Stimulated activated CD8-positive, alpha-beta memory T cell treated with anti-CD3 and anti-CD28 coated beads, Interleukin-7, amount 100 ng/mL, for 48 hours (primary cell): Measurements from ENCODE around the gene ADAMTS2.

Source experiments
- DNase-seq, 2 donors: peaks; one replicate each; pipeline ENCODE4 v3.0.0-alpha.2; 2020; ENCODE audit warnings: low read depth in 1 of 2; ENCODE audit errors: extremely low read depth in 1 of 2

ADAMTS2 gene

DNA sequence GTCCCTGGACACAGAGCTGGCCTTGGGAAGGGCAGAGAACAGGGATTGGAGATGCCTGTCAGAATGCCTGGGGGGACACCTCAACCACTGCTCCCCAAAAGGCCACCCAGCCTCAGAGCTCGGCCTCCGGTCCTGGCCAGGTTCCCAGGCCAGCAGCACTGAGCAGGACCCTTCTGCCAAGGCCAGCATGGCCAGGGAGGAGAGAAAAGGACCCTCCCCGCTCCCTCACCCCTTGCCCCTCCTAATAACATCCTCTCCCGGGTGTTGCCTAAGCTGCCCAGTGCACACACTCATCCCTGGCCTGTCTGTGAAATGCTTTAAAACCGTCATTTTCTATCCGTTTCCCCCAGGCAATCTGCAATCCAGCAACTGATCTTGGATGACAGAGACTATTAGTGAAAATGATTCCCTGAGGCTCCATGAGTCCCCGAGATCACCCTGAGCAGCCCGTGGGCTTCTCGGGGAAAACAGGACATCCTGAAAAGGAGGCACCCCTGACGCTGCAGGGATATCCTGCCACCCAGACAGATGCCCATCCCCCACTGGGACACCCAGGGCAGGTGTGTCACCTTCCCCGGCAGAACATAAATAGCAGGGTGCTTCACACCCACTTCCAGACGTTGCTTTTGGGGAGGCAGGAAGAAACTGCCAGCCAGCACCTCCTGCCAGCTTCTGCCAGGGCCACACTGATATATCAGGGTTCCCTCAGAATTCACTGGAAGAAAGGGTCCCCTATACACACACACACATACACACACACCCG, 75.3 kb downstream of the ADAMTS2 start:
- no peak for DNase-seq

DNA sequence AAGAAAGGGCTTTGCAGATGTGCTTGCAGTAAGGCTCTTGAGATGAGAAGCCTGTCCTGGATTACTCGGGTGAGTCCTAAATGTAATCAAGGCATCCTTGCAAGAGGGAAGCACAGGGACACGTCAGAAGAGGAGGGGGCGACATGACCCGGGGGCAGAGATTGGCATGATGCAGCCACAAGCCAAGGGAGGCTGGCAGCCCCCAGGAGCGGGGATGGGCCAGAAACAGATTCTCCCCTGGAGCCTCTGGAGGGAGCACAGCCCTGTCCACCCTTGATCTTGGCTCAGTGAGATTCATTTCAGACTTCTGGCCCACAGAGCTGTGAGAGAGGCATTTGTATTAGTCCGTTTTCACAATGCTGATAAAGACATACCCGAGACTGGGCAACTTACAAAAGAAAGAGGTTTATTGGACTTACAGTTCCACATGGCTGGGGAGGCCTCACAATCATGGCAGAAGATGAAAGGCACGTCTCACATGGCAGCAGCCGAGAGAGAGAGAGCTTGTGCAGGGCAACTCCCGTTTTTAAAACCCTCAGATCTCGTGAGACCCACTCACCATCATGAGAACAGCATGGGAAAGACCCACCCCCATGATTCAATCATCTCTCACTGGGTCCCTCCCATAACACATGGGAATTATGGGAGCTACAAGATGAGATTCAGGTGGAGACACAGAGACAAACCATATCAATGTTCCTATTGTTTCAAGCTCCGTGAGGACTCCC, 76.1 kb downstream of the ADAMTS2 start:
- no peak for DNase-seq

DNA sequence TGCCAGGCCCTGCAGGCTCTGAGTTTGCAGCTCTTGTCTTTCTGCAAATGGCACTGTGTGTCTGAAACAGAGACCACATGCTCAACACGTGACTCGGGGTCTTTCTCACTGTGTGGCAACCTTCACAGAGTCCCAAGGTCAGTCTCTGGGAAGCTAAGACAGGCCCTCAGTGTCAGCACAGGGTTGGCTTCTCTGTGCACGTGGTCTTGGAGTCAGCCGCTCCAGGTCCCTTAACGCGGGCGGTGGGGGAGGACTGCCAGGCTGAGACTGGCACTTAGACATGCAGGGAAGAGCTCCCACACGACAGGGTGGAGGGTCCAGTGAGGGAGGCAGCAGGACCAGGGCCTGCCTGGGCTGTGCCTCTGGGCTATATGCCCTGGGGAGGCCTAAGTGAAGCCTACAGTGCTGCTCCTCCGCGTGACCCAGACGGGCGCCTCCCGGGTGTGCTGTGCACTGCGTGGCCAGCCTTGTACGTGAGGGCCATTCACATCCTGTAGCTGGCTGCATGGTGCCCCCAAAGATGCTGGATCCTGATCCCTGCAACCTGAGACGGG, 76.8 kb downstream of the ADAMTS2 start:
- no peak for DNase-seq

DNA sequence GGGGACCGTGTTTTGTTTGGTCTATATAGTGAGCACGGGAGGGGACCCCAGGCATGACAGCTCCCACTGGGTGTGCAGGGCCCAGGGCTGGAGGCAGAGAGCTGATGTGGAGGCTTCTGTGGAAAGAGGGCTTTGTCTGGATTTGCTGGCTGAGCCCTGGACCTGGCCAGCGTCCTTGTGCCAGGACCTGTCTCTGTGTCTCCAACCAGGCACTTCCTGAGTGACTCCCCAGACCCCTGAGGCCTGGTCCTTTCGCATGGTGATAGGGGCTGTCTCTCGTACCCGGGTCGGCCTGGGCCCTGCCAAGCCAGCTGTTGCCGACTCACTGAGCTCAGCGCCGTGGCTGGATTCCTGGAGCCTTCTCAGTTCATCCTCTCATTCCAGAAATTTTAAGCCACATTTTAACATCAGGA, 77.6 kb downstream of the ADAMTS2 start:
- no peak for DNase-seq

DNA sequence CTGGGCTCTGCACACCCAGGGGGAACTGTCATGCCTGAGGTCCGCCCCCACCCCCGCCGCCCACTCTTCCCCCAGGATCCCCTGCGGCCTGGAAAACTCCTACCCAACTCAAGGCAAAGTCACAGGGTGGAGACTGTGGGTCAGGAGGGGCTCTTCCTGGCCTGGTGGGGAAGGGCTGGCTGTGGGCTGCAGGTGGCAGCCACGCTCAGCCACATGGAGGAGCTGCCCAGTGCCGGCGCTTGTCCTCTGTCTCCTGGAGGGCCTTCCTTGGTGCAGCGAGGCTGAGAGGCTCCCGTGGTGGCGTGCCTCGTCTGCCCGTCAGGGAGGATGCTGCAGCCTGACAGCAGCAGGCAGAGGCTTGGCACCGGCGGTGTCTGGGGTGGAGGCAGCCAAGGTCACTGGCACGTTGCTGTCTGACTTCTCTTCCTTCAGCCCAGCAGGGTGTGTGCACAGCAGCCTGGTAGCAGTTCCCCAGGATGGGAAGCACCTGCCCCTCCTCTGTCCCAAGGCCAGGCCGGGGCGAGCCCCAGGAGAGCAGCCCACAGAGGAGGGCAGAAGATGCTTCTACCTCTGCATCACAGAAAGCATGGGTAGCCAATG, 78.1 kb downstream of the ADAMTS2 start:
- DNase-seq = no peak

DNA sequence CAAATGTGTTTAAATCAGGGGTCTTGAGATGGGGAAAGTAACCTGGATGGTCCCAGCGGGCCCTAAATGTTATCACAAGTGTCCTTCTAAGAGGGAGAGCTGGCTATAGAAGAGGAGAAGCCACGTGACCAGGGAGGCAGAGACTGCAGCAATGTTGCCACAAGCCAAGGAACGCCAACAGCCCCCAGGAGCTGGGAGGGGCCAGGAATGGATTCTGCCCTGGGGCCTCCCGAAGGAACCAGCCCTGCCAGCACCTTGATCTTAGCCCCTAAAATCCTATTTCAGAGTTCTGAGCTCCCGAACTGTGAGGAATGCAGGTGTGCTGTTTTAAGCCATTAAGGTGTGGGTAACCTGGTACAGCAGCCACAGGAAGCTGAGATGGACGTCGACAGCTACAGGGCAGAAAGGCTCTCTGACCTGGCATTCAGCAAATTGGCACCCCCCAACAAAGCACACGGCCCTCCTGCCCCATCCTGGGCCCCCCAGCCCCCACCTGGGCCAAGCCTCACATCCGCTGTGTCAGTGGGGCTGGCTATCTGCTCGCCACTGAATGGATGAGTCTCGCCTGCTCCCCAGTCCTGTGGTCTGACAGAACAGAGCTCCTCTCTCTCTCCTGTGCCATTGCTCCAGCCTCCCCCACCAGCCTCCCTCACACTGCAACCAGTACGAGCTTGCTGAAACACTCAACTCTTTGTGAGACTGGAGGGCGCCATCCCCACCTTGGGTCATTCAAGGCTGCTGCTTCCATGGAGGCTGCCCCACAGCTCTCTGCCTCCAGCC, 78.8 kb downstream of the ADAMTS2 start:
- no peak for DNase-seq

DNA sequence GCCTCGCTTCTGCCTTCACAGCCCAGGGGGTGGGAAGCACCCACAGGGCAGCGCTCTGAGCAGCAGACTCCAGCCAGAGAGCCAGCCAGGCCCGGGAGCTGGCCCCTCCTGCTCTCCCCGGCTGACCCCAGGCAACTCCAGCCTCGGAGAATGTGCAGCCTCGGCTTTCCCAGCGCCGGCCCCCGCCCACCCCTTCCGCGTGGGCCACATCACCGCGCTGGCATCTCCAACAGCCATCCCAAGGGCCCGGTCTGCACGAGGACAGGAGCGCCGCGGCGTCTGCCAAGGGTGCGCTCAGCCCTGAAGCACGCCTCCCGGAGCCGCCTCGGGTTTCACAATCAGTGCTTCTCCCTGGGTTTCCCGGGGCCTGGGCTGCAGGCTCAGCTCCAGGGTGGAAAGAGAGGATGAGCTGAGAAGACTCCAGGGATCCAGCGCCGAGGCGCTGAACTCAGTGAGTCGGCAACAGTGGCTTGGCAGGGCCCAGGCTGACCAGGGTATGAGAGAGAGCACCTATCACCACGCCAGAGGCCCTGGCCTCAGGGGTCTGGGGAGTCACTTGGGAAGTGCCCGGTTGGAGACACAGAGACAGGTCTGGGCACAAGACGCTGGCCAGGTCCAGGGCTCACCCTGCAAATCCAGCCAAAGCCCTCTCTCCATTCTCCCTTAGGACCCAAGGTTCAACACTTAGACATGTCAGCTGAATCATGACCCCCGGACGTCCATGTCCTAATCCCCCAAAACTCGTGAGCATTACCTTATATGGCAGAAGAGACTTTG, 79.6 kb downstream of the ADAMTS2 start:
- DNase-seq = no peak

DNA sequence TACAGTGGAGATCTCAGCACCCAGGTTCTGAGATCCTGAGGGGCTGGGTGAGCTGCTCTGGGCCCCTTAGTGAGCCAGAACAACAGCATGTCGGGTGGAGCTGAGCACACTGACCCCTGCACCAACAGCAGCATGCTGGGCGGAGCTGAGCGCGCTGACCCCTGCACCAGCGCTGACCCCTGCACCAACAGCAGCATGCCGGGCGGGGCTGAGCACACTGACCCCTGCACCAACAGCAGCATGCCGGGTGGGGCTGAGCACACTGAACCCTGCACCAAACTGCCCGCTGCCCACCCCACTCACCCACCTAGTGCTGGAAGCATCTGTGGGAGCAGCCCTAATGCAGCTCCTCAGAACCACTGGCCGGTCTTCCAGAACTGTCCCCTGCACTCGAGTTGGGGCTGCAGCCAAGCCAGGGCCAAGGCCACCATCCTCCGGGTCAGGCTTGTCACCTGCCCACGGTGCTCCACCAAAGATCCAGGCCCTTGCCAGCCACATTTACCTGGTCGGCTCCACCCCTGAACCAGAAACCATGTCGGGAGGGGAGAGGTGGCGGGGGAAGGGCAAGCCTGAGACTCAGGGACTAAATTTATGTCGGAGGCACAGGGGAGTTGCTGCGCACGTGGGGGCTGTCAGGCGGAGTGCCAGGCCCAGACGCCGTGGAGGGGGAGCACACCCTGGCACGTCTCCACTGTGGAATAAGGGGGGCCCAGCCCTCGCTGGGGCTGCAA, 80.3 kb downstream of the ADAMTS2 start:
- no peak for DNase-seq

DNA sequence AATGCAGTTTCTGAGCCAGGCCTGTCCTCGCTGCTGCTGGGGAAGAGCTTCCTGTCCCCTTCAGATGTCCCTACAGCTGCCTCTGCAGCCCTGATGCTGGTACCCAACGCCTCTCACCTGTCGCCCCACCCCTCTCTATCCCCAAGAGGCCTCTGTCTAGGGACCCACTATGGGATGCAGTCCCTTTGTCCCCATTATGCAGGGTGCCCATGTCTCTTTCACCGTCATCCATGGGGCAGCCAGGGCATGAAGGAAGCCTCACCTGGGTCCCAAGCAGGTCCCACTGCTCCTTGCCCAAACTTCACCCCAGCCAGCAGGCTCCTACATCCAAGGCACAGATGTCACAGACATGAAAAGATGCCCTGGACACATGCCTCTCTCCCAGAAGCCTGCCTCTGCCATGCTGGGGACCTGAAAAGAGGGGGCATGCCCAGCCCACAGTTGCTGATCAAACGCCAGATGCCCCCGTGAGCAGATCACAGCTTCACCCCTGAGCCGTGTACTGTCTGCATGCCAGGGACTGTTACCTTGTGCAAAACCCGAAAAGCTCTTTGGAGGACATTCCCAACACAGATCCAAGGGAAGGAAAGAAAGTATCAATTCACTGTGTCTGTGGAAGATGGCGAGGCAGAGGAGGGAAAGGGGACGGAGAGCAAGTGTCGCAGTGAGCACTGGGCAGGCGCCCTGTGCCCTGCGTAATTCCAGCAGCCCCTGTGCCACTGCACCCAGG, 81.0 kb downstream of the ADAMTS2 start:
- DNase-seq = no peak

DNA sequence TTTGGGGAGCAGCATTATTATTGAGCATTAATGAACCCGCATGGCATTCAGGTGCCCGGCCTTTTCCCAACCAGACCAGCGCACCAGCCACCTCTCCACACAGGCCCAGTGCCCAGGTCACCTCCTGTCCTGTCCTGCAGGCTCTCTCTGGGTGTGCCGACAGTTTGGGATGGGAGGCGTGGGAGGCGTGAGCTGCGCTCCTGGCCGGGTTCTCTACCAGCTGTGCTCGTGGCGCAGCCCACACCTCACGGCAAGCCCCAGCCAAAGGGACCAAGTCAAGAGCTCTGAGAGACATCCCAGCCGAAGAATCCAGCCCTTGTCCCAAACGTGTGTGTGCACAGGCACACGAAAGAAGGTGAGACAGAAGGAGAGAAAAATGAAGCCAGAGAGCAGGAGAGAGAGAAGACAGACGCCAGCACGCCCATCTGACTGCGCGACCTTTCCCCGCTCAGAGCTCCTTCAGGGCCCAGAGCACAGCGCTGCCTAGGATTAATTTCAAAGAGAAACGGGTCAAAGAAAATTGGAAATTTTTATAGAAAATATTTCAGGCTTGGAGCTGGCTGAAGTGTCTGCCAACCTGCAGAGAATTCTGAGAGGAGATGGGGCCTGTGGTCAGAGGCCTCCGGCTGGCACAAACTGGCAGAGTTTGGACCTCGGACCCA, 81.7 kb downstream of the ADAMTS2 start:
- DNase-seq = no peak

DNA sequence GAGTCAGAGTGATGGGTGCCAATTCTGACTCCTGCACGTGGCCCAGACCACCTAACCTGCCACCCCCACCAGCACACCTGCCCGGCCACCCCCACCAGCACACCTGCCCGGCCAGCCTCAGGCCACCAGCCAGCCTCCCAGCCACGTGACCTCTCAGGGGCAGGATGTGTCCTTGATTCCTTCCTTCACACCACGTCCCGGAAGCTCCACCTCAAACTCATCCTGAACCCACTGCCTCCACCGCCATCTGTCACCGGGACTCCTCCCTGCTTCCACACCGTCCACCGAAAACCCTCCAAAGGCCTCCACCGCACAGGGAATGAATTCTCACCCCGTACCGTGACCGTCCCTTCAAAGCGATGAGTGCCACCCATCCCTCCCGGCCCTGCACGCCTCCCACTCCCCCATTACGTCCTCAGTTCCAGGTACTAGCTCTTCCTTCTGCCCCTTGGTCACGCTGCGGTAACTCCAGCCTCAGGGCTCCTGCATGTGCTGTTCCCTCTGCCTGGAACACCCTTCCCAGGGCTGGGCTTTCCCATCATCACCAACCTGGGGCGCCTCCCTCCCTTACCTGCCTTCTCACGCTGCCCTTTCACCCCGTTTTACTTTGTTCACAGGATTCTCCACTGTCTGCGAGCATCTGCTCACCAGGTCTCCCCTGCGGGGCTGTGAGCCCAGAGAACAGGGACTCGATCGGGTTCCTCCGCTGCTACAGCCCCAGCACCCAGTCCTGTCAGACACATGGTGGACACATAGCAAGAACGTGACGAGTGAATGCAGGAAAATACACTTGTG, 82.9 kb downstream of the ADAMTS2 start:
- DNase-seq = no peak

DNA sequence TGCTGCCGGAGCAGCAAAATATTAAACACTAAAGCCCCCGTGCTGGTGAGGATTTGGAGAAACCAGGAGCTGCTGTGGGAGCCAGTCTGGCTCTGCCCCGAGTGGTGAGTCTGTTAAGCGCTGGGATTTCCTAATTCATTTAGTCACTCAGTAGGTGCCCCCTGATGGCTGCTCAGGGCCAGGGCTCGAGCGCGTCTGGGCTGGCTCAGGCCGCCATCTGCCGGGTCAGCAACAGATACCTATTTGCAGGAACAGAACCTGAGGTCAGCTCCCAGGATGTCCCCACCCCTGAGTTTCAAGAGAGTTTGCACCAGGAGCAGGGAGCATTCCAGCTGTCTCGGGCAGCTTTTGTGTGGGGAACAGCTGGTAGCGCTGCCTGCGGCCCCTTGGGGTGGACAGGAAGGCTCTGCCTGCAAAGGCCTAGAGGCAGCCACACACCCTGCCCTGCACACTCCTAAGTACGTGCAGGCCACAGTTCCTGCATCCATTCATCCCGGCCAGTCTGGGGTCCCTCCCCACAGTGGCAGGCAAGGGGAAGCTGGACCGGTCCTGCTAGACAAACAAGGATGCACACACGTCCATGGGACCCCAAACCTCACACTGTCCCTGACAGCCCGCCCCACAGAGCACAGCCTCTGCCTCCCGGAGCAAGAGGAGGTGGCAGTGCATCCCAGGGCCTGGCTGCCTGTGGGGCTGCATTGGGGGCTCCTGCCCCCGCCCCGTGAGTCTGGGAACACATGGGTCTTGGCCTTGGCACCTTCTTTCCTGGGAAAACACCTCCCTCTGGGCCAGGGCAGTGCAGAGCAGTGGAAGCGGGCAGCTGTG, 83.7 kb downstream of the ADAMTS2 start:
- DNase-seq = no peak

DNA sequence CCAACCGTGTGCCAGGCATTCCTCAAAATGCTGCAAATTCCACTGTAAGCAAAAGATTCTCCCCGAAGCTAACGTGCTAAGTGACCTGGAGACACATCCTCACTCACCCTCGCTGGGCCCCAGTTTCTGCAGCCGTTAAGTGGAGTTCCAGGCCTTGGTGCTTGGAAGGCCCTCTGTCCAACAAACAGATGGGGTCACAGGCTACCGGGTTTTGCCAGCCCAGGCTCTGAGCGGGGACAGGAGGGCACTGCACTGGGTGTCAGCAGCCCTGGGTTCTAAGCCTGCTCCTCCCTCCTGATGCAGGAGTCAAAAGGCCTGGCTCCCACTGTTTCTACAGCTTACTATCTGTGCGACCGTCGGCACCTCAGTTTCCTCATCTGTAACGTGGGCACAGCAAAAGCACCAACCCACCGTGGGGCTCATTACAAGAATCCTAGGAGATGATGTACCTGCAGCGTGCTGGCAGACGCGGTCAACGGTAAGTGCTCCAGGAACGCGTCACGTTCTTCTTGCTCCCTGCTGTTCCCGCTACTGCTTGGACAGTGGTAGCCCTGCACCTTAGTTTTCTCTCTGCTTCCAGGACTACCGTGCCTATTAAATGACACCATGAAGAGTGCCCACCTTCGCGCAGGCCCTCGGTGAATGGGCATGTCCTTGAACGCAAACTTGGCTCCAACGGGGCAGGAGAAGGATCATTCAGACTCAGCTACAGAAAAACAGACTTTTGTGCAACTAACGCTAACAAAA, 84.8 kb downstream of the ADAMTS2 start:
- DNase-seq = no peak

DNA sequence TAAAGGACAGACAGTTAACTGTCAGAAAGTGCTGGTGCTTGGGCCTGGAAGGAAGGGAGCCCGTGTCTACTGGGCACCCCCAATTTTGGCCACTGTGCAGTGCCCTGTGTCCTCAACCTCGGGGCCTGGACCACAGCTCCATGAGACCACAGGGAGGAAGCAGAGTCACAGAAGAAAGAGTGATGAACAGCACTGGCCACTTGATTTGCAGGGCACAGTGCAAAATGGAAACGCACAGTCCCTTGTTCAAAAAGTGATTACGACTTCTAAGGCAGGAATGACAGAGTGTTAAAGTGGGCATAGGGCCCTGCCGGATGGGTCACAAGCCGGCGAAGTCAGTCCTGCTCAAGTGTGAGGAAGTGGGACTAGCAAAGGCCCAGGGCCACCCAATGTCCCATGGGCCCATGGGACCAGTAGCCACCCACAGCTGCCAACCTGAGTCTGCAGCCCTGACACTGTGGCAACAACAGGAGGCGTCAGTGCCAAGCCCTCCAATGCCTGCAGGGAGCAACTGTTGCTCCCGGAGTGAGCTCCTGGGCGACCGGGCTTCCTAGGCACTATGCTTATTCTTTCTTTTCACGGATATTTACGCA, 85.4 kb downstream of the ADAMTS2 start:
- no peak for DNase-seq

DNA sequence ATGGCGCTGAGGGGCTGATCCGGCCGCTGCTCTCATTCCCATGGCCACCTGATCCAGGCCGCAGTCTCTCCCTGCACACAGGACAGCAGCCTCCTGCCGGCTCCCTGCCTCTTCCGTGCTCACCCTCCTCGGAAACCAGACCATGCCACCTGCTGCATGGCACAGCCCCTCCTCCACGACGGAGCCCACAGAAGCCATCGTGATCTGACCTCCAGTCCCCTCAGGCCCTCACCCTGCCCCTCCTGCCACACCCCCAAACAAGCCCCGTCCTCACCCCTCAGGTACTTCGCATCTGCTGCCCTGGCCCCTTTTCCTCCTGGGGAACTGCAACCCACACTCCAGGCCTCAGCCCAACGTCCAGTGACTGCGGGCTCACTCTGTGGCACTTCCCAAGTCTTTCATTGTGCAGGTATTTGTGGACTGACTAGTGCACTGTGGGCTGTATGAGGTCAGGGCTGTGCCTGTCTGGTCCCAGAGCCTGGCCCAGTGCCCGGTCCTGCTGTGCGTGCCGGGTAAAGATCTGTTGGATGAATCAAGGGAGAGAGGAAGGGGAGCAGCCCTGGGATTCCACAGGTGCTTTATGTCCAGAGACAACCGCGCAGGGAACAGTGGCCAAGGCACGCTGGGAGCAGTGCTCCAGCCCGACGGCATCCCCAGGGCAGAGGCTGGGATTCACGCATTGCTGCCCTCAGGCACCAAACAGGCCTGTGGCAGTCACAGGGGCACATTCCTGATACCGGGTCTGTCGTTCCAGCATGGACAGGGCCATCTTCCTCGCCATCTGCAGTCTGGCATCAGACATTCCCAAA, 86.1 kb downstream of the ADAMTS2 start:
- DNase-seq = no peak
